HG02798 (cell line): Measurements from ENCODE around the gene STK10.

Source experiments
- ATAC-seq: cut with Tn5 transposase; IDR thresholded peaks from one replicate; pipeline ENCODE4 v1.9.1; 2021; ENCODE audit warnings: mild to moderate bottlenecking; ENCODE audit not compliant: unreplicated experiment, poor library complexity

The STK10 gene

DNA sequence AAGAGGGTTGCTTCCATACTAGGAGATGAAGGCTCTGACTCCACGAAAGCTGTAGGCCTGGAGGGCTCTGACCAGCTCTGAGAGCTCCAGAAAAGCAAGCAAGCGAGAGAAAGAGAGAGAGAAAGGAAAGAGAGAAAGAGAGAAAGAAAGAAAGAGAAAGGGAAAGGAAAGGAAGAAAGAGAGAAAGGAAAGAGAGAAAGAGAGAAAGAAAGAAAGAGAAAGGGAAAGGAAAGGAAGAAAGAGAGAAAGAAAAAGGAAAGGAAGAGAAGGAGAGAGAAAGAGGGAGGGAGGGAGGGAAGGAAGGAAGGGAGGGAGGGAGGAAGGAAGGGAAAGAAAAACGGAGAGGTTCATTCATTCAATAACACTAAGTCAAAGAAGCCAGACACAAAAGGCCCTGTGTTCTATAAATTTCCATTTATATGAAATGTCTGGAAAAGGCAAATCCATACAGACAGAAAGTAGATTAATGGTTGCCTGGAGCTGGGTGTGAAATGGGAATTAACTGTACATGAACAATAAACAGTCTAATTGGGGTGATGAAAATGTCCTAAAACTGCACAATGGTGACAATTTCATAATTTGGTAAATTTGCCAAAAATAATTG lies 1.8 kb upstream of the STK10 start:
- ATAC-seq = no peak

DNA sequence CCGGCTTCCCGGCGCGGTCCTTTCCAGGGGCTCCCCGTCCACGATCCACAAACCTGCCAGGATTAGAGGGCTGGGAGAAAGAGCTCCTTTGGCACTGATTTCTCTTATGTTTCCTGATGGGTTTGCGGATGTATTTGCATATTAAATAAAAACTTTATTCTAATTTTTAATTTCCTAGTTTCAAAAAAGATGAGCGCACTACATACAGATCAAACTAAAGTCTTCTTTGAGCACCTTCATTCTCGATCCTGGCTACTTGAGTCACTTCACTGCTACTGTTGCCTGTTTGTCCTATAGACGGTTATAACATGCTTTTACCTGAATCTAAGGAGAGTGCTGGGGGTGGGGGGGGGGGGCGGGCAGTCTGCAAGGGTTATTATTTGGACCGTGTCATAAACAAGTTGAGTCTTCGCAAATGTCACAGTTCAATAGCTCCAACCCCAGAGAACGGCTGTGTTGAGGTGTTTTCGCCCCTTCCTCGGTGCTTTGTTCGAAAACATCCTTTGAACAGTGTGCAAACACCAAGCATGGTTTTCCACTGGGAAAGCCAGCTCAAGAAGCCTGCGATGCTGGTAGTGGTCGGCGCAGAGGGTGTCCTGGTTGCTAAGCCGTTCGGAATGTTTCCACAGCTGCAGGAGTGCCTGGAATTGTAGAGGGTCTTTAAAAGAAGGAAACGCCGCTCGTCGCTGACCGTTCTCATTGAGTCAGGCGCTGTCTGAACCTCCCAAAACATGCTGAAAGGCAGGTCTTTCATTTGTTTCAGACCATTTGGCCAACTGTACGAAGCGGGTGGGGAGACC lies 1.1 kb upstream of the STK10 start:
- ATAC-seq = no peak

DNA sequence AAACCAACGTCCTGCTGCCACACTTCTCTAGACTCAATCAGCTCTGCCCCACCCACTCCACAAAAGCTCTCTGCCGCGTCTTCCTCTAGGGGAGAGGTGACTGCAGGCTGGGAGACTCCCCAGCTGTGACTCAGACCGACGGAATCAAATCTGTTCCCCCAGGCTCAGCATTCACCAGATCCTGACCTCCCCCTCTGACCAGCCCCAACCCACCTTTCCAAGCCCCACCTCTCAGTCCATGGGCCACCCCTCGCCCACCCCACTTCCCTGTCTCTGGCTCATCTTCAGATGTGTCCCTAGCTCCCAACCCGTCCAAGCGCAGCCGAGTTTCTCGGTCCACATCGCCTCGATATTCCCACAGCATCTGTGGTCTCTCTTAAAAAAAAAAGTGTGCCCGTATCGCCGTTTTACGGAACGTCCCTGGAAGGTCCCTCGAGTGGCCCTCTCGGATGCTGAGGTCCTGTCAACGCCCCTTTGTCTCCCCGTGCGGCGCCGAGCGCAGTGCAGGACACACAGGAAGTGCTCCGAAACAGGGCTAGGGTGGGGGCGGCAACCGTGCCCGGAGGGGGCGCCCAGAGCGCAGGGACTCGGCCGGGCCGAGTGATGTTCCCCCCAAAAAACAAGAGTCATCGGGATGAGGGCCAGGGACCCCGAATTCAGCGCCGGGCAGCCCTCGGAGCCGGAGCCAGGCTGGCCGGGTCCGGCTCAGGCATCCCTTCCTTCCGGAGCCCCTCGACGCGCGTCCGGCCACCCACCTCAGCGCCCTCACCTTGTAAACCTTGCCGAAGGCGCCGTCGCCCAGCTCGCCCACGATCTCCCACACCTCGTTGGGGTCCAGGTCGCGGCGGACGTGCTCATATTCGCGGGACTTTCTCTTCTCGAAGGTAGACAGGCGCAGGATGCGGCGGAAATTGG lies 649 bp downstream of the STK10 start:
- peak; percentile 20 for ATAC-seq

DNA sequence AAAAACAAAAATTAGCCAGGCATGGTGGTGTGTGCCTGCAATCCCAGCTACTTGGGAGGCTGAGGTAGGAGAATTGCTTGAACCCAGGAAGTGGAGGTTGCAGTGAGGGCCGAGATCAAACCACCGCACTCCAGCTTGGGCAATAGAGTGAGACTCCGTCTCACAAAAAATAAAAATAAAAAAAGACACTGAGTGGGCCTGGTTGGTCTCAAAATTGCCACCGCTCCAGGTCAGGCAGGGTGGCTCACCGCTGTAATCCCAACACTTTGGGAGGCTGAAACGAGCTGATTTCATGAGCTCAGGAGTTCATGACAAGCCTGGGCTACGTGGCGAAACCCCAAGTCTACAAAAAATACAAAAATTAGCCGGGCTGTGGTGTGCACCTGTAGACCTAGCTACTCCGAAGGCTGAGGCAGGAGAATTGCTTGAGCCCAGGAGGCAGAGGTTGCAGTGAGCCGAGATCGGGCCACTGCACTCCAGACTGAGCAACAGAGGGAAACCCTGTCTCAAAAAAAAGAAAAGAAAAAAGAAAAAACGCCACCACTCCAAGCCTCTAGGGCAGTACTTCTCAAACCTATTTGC lies 1.8 kb downstream of the STK10 start:
- no peak for ATAC-seq

DNA sequence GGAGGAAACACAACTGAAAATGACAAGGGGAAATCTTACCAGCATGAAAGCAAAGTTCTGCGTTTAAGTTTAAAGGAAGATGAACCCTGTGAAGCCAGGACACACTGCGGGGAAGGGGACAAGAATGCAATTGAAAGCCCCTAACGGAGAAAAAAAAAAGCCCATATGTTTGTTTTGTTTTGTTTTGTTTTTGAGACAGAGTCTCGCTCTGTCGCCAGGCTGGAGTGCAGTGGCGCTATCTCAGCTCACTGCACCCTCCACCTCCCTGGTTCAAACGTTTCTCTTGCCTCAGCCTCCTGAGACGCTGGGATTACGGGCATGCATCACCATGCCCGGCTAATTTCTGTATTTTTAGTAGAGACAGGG lies 2.9 kb downstream of the STK10 start:
- ATAC-seq = no peak

DNA sequence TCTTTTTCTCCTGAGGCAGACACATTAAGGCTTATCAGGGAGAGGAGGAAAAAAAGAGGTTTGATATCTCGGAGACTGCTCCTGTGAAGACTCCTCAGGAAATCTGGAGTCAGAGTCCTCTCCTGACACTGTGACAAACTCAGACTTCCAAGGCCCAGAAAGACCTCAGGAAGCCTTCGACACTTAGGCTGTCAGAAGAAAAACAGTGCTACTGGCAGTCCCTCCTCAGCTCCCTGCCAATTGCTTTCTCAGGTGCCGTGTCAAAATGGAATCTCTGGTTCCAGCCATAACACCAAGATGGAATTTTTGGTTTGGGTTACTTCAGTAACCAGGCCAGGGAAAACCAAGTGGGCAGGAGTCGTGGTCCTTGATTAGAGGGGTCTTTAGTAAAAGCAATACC lies 4.1 kb downstream of the STK10 start:
- ATAC-seq = no peak

DNA sequence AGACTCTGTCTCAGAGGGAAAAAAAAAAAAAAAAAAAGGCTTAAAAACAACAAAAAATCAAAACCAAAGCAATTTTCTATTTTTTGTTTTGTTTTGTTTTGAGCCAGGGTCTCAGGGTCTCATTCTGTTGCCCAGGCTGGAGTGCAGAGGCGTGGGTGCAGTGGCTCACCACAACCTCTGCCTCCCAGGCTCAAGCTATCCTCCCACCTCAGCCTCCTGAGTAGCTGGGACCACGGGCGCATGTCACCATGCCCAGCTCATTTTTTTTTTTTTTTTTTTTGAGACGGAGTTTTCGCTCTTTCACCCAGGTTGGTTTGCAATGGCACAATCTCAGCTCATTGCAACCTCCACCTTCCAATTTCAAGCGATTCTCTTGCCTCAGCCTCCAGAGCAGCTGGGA lies 5.7 kb downstream of the STK10 start:
- no peak for ATAC-seq

DNA sequence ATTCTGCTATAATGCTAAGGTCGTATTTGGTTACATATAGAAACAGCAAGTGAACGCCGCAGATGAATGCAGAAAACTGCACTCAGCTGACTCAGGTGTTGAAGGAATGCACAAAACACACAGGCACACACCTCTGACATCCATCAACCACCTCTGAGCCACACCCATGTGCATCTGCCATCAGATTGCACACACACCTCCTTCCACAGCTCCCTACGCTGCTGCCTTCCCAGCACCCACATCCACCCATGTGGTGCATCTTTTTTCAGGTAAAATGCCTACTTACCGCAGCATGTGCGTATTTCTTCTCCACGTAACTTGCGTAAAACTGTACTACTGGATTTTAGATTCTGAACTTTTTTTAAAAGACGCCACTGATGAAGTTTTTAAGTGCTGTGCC lies 7.1 kb downstream of the STK10 start:
- no peak for ATAC-seq

DNA sequence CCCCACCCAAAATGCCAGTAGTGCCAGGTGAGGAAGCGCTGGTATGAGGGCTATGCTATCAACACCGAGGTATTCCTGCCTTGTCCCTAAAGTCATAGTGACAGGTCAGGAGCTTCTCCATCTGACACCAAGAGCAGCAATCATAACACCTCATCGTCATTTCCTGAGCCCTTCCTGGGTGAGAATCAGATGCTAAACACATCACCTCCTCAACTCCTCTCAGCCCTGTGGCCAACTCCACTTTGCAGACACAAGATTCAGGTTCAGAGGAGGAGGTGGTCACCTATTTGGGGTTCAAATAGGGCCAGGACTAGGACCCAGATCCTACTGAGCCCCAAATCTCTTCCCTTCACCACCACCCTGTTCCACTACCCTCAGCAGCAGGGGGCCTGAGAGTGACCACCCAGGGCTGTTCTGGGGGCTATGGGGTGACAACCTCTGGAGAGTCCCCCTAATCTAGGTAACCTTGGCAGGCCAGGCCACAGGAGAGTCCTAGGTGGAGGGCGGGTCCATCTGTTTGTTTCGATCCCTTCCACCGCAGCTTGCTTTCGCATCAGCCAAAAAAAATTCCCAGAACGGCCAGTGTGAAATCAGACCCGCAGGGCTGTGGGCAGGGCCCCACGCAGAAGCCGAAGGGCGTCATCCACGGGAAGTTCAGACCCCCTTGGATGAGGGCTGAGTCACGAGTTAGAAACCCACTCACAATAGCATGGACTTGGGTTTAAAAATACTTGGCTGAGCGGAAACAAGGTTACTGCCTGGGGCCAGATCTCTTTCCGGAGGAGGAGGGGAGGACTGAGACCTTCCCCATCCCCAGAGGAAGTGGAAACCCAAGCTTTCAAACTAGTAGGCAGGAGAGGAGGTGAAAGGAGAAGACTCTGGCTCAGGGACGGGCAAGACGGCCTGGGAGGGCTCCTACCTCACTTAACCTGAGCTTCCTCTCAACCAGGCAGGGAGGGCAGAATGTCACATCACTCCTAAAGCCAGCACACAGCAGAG lies 8.7 kb downstream of the STK10 start:
- peak; percentile 36 for ATAC-seq

DNA sequence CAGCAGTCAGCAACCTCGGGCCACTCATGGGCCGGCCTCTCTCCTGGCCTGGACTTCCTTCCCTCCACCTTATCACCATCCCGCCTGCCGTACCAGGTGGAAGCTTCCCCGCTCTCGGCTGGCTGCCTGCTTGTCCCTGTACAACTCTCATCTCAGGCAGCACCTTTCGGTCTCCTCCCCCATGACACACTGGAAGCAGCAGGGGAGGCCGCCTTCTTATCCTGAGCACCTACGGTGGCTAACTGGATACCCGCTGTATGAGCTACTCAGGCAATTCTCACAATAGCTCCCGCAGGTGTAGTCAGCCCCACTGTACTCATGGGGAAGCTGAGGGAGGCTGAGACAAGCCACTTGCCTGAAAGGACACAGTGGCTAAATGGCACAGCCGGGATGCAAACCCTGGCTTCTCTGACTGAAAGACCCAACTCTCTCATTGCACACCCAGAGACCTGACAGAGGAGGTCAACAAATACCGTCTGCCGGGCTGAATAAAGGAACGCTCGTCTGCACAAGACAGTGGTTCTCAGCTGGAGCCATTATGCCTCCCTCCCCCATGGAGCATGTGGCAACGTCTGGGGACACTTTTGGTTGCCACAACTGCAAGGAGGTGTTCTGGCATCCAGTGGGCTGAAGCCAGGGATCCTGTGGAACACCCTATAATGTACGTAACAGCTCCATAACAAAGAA lies 9.6 kb downstream of the STK10 start:
- ATAC-seq = no peak

DNA sequence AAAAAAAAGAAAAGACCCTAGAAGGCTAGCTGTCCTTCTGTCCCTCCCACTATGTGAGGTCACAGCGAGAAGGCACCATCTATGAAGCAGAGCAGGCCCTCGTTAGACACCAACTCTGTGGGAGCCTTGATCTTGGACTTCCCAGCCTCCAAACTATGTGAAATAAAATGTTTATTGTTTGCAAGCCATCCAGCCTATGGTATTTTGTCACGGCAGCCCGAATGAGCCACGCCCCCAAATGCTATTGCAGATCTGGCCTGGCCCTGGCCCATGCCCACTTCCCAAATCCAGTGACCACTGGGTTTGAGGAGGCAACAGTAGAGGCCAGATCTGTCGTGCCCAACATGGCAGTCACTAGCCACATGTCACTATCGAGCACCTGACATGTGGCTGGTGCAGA lies 10.8 kb downstream of the STK10 start:
- ATAC-seq = no peak

DNA sequence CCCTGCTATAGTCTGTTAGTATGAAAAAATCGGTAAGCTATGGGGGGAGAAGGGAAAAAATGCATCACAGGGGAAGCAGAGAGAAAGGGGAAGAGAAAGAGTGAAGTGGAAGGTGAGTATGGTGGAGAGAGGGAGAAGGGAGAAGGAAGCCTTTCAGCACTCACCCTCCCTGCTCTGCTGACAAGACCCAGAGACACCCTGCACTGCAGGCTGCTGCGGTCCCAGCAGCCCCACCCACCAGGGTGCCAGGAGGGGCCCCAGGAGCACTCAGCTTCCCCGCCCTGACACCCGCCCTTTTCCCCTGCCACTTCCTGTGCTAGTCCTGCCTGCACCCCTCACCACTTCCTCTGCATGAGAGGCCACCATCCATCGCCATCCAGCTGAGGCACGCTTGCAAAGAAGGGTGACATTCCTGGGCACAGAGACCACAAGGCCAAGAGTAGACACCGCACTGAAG lies 12.7 kb downstream of the STK10 start:
- peak; percentile 65 for ATAC-seq

DNA sequence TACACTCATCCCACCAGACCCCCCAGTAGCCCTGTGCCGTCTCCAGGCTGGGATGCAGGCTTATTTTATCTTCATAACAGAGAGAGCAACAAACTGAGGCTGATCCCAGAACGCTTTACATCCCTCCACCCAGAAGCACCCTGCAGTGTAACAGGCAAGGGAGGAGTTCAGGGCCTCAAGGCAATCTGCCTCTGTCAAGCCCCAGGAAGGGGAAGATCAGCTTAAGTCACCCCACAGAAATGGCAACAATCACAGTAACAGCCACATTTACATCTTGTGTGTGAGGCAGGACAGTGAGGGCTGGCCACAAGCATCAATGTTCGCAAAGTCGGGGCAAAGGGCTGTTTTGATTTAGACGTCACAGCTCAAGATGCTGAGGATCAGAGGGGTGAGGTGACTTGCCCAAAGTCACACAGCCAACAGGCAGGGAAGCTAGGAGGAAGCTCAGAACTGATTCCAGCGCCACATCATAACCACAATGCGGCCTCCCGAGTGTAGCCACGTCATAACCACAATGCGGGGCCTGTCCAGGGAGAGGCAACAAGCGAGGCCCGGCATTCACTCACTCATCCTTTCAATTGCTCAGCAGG lies 14.4 kb downstream of the STK10 start:
- no peak for ATAC-seq

DNA sequence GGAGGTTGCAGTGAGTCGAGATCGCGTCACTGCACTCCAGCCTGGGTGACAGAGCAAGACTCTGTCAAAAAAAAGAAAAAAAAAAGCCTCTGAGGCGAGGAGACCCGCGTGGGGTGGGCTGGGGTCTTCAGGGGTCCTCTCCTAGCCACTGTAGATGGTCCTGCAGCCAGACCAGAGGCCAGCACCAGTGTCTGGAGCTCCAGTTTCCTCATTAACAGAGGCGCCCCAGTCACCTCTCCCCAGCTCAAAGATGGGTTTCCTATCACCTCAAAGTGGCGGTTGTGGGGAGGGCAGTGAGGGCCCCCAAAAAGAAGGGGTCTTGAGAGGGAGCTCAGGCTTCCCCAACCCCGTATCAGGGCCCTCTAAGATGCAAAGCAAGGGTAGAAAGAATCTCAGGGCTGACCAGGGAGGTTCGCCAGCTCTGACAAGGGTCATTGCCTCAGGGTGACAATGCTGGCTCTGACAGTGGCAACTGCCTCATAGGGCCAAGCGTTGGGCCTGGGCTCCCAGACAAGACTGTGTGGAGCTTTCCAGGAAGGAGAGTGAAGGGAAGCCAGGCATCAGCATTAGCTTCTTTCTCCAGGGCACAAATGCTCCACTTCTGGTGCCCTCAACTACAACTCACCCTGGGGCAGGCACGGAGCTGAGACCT lies 15.0 kb downstream of the STK10 start:
- ATAC-seq = no peak

DNA sequence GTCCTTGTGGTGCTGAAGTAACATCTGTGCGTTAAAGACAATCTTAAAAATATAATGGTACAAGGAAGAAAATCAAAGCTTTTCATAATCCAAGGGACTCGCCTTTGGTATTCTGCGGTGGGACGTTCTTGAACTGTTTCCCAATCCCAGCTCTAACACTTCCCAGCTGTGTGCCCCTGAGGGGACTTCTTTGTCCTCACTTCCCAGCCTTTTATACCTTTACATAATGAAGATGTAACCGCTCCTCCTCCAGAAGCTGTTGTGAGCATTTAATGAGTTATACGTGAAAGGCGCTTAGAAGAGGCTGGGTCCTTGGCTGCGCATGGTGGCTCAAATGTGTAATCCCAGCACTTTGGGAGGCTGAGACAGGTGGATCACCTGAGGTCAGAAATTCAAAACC lies 16.9 kb downstream of the STK10 start:
- ATAC-seq = no peak

DNA sequence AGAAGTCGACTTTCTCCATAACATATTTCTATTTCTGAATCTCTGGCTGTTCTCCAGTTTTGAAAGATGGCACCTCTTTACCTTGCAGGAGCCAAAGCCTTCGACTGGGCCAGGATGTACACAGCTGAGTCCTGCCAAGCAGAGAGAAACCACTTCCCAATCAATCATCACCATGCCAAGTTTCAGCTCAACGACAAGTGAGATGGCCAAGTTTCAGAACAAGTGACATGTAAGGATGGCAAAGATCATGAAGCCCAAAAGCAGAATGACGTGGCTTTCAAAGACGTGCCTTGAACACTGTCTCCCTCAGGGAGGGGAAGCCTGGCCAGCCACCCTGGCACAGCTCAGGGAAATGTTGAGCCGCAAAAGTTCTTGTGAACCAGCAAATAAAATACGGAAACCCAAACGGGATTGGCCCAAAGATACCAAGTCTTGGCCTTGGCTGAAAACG lies 17.7 kb downstream of the STK10 start:
- ATAC-seq = no peak

DNA sequence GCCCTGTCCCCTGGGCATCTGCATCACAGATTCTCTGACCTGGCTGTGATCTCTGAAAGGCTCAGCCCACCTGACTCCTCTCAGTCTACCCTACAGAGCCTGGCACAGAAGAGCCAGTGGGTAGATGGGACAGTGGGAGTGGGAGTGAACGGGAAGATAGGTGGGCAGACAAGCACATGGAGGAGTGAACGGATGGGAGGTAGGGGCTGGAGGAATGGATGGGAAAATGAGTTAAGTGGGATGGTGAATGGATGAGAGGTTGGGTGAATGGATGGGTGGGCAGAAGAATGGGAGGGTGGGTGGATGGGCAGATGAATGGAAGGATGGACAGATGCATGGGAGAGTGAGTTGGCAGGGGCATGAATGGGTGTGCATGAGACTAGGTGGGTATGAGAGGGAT lies 18.8 kb downstream of the STK10 start:
- no peak for ATAC-seq

DNA sequence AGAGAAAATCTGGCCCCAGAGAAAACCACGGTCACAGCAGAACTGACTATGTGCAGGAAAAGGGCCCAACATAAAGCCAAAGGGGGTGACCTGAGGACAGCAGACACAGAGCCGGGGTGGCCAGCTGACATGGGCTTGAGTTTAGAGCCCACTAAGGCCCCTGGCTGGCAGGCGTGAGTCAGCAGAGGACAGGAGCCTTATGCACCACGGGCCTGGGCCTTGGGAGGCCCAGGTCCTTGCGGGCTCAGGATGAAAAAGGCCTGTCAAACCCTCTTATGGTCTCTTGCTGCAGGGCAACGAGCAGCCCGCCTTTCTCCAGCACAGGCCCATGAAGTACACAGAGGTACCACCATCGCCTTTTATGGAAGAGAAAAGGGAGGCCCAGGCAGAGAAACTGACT lies 19.7 kb downstream of the STK10 start:
- ATAC-seq = no peak
